EH (cell line): ENCODE measurements around the gene REC8.
A peak's percentile ranks its signal among the peaks of the same experiment; 100 is the strongest.
"Not testable (repeated sequence)": the region's sequence is repeated elsewhere in the genome, so short reads cannot be mapped to it uniquely, and the experiment has no call there.

Source experiments
- DNase-seq: peaks from one replicate; pipeline ENCODE4 v3.0.0-alpha.2; 2015; ENCODE audit warnings: low read depth

REC8 gene

GRCh38 chr14:24183014-24183481 is 11.2 kb downstream of the REC8 start:
- no peak for DNase-seq

- DNase-seq = no peak
Observed at GRCh38 chr14:24184104-24184970, 12.5 kb downstream of the REC8 start.

GRCh38 chr14:24185026-24185425 is 13.1 kb downstream of the REC8 start:
- DNase-seq = no peak

- no peak for DNase-seq
Observed at GRCh38 chr14:24185741-24186140, 13.9 kb downstream of the REC8 start.

- no peak for DNase-seq
Observed at GRCh38 chr14:24186831-24187538, 15.1 kb downstream of the REC8 start.

- no peak for DNase-seq
Observed at GRCh38 chr14:24187539-24187915, 15.6 kb downstream of the REC8 start.

- DNase-seq = peak; percentile 98
Observed at GRCh38 chr14:24188251-24189058, 16.6 kb downstream of the REC8 start, which contains the start of gene IPO4. IPO4 (minus strand) TSS chr14:24188816; CDS start chr14:24188787, 29 bp downstream.

GRCh38 chr14:24189059-24189375 is 17.1 kb downstream of the REC8 start:
- no peak for DNase-seq

- DNase-seq = no peak
Observed at GRCh38 chr14:24189460-24189859, 17.6 kb downstream of the REC8 start.

GRCh38 chr14:24190416-24190815 is 18.5 kb downstream of the REC8 start:
- no peak for DNase-seq

GRCh38 chr14:24192933-24193332 is 21.1 kb downstream of the REC8 start:
- no peak for DNase-seq

- no peak for DNase-seq
Observed at GRCh38 chr14:24194186-24194872, 22.4 kb downstream of the REC8 start.

- no peak for DNase-seq
Observed at GRCh38 chr14:24194873-24195185, 22.9 kb downstream of the REC8 start.

- DNase-seq = peak; percentile 88
Observed at GRCh38 chr14:24195186-24196070, 23.5 kb downstream of the REC8 start, which contains the start of gene TM9SF1. TM9SF1 (minus strand) TSS chr14:24195441; CDS start chr14:24195019, 422 bp downstream.

- peak; percentile 37 for DNase-seq
Observed at GRCh38 chr14:24196071-24197055, 24.5 kb downstream of the REC8 start.

GRCh38 chr14:24197056-24197450 is 25.2 kb downstream of the REC8 start:
- no peak for DNase-seq

- no peak for DNase-seq
Observed at GRCh38 chr14:24198814-24199524, 27.1 kb downstream of the REC8 start.

GRCh38 chr14:24202538-24202937 is 30.7 kb downstream of the REC8 start:
- DNase-seq = not testable (repeated sequence)
